WTC11 (cell line): ENCODE measurements around the gene TAS1R1.

ENCODE experiments used
- ETV6 ChIP-seq: sonication (generic); formaldehyde crosslinking; IDR thresholded peaks from 2 replicates; pipeline ENCODE4 v1.8.1; 2022; ENCODE audit warnings: mild to moderate bottlenecking, missing genetic modification reagents
- JUN ChIP-seq: sonication (generic); formaldehyde crosslinking; IDR thresholded peaks from 2 replicates; pipeline ENCODE4 v1.8.0; 2023; ENCODE audit warnings: mild to moderate bottlenecking, missing genetic modification reagents
- NFYB ChIP-seq: sonication (generic); formaldehyde crosslinking; conservative IDR thresholded peaks from 2 replicates; pipeline ENCODE4 v1.8.0; 2022; ENCODE audit warnings: low read depth, missing genetic modification reagents
- NR3C1 ChIP-seq: sonication (generic); formaldehyde crosslinking; conservative IDR thresholded peaks from 2 replicates; pipeline ENCODE4 v1.8.1; 2023; ENCODE audit warnings: low read depth, mild to moderate bottlenecking, missing genetic modification reagents
- ZBTB21 ChIP-seq: sonication (generic); formaldehyde crosslinking; IDR thresholded peaks from 2 replicates; pipeline ENCODE4 v1.8.1; 2023; ENCODE audit warnings: mild to moderate bottlenecking, missing genetic modification reagents, borderline replicate concordance
- TF ChIP-seq, protein P1 (sequence below): fragments of 200-600 bp; IDR thresholded peaks from 2 replicates; pipeline ENCODE4 v1.8.0; 2022; ENCODE audit warnings: antibody characterized with exemption

- TF ChIP-seq ETV6 (CRISPR knock-in tag): no peak
- TF ChIP-seq, protein P1, sequence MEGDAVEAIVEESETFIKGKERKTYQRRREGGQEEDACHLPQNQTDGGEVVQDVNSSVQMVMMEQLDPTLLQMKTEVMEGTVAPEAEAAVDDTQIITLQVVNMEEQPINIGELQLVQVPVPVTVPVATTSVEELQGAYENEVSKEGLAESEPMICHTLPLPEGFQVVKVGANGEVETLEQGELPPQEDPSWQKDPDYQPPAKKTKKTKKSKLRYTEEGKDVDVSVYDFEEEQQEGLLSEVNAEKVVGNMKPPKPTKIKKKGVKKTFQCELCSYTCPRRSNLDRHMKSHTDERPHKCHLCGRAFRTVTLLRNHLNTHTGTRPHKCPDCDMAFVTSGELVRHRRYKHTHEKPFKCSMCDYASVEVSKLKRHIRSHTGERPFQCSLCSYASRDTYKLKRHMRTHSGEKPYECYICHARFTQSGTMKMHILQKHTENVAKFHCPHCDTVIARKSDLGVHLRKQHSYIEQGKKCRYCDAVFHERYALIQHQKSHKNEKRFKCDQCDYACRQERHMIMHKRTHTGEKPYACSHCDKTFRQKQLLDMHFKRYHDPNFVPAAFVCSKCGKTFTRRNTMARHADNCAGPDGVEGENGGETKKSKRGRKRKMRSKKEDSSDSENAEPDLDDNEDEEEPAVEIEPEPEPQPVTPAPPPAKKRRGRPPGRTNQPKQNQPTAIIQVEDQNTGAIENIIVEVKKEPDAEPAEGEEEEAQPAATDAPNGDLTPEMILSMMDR: no peak
- no peak for TF ChIP-seq NFYB
- no peak for TF ChIP-seq NR3C1 (CRISPR knock-in tag)
- no peak for TF ChIP-seq JUN (CRISPR knock-in tag)
- TF ChIP-seq ZBTB21 (CRISPR knock-in tag): no peak
Observed at GRCh38 chr1:6592865-6593593, 37.9 kb downstream of the TAS1R1 start.
